ENCODE data around the gene FAM131C.

GRCh38 chr1:16076865-16077238 lies 3.4 kb upstream of the FAM131C start:
- TF ChIP-seq EZH2 (IDR thresholded peaks at IDR 0.05; ENCODE audit: low read depth, unreplicated experiment) = no peak
- TF ChIP-seq REST (IDR thresholded peaks at IDR 0.05; ENCODE audit: unreplicated experiment) = no peak
- no peak for TF ChIP-seq CTCF (conservative IDR thresholded peaks at IDR 0.05; ENCODE audit: low read depth in 2 of 2)
- TF ChIP-seq POLR2AphosphoS5 (IDR thresholded peaks at IDR 0.05; ENCODE audit: low read depth) = no peak
- TF ChIP-seq EZH2phosphoT487 (IDR thresholded peaks at IDR 0.05; ENCODE audit: unreplicated experiment) = no peak
- no peak for TF ChIP-seq NANOG (IDR thresholded peaks at IDR 0.05; ENCODE audit: borderline replicate concordance)

All from GM23338 (cell line).